NCI-H2171 (cell line): ENCODE results near the gene PEX1.
"Not testable (repeated sequence)": the region's sequence is repeated elsewhere in the genome, so short reads cannot be mapped to it uniquely, and the experiment has no call there.

ENCODE experiments used
- DNase-seq: peaks from one replicate; lab custom pipeline; 2025; lab: John Stamatoyannopoulos, UW

Gene PEX1

DNA sequence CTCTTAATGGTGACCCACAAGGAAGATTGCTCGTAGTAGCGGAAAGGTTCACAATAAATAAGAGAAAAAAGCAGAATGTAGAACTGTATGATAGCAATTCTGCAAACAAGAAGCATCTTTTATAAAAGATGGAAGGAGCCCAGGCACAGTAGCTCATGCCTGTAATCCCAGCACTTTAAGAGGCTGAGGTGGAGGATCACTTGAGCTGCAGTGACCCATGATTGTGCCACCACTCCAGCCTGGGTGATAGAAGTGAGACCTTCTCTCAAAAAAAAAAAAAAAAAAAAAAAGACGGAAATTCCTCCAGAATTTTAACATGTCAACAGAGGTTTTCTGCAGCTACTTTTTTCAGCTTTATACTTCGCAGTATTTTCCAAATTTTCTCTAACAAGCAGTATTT, 67.8 kb downstream of the PEX1 start:
- DNase-seq: no peak

DNA sequence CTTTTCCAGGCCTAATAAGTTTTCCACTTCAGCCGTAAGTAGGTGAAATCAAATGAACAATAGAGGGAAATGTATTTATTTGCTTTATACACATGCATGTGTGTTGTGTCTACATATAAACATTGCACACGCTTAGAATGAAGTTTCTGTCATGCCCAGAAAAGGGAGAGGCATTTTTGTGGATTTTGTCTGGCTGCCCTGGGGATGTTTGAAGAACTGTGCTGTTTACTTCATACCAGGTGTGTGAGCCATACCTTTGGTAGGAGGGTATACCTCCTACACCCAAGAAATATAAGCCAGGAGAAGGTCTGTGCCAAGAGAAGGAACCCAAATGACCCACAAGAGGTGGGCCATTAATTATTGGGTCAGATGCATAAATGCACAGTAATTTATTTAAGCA, 68.2 kb downstream of the PEX1 start:
- DNase-seq: no peak

DNA sequence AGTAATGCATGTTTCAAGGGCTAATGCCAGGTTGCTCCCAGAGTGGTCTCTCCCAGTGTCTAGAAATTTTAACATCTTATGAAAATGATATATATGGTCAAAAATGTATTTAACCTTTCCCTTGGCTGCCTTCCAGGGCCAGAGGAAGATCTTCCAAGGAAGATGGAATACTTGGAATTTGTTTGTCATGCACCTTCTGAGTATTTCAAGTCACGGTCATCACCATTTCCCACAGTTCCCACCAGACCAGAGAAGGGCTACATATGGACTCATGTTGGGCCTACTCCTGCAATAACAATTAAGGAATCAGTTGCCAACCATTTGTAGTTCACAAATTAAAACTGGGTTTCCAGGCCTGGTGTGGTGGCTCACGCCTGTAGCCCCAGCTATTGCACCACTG, 72.1 kb downstream of the PEX1 start:
- DNase-seq: no peak

DNA sequence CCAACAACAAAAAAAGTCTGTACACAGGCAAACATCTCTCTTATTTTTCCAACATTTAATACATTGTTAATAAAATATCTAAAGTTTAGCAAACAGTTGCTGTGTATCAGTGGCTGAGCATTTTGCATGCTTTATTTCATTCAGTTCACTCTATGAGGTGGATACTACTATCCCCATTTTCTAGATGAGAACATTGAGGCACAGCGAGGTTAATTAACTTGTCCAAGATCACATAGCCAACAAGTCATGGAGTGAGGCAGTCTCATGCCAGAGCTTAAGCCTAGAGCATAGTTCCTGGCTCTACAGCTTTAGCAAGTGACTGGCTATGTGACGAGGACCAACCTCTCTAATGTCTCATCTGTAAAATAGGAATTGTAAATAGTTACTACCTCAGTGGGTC, 76.7 kb downstream of the PEX1 start:
- no peak for DNase-seq

DNA sequence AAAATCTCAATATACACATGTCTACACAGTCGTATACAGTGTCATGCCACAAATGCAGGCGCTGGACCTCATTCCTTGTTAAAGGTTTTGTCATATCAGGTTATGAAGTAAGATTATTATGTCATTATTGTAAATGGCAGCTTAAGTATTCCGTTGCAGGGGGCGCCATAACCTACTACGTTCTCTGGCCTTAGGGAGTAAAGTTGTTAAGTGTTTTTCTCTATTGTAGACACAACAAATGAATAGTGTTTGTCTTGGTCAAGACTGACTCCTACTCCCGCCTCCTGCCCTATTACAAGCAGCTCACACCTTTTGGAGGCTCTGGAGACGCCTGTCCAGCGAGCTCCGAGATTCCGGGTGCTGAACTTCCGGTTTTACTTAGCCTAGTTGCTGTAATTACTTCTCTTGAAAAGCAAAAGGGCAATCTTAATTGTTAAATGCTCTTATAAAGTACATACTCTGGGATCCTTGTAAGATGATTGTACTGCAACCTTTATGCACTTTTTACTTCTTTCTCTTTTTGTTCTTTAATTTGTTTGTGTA, 80.0 kb downstream of the PEX1 start:
- no peak for DNase-seq

DNA sequence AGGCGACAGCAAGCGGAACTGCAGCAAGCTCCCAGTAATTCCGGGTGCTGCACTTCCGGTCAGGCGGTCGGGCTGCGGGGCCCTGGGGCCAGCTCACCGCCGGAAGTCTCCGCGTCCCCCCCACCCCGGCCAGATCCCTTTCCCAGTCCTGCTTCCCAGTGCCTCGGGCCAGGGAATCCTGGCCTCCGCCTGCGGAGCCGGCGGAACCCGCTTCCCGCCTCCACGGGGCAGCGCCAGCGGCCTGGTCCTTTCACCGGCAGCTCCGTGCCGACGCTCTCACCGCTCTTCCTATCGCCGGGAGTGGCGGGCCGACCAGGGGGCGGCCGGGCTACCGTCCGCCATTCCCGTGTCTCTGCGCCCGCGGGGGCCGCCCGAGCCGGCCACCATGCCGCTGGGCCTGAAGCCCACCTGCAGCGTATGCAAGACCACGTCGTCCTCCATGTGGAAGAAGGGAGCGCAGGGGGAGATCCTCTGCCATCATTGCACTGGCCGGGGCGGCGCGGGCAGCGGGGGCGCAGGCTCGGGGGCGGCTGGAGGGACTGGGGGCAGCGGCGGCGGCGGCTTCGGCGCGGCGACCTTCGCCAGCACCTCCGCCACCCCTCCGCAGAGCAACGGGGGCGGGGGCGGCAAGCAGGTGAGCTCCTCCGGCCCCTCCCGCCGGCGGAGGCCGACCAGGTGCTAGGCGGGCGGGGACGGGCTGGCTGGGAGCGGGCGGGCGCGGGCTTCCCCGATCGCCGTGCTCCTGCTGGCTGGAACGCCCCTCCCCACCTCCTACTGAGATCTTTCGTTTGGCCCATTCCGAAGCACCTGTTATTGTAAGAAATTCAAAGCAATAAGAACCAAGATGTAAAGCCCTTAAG, 80.7 kb downstream of the PEX1 start, which contains the start of gene GATAD1:
Gene GATAD1, plus strand, starts transcription at position 138 of the 860 bp plus-strand sequence. Its CDS starts 248 bp downstream, at position 386.
- peak; percentile 87 for DNase-seq

DNA sequence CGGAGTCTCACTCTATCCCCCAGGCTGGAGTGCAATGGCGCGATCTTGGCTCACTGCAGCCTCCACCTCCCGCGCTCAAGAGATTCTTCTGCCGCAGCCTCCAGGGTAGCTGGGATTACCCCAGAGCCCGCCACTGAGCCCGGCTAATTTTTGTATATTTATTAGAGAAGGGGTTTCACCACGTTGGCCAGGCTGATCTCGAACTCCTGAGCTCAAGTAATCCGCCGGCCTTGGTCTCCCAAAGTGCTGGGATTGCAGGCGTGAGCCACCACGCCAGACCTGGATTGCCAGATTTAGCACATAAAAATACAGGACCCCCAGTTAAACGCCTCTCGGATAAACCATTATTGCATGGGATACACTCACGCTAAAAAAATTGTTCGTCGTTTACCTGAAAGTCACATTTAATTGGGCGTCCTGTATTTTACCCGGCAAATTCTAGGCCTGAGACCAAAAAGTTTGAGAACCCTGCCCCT, 81.4 kb downstream of the PEX1 start:
- no peak for DNase-seq

DNA sequence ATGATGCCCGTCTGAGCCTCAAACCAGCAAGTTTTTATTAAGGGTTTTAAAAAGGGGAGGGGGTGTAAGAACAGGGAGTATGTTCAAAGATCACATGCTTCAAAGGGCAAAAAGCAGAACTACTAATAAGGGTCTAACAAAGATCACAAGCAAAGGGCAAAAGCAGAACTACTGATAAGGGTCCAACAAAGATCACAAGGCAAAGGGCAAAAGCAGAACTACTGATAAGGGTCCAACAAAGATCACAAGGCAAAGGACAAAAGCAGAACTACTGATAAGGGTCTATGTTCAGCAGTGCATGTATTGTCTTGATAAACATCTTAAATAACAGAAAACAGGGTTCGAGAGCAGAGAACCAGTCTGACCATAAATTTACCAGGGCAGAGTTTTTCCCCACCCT, 85.6 kb downstream of the PEX1 start:
- DNase-seq: not testable (repeated sequence)

DNA sequence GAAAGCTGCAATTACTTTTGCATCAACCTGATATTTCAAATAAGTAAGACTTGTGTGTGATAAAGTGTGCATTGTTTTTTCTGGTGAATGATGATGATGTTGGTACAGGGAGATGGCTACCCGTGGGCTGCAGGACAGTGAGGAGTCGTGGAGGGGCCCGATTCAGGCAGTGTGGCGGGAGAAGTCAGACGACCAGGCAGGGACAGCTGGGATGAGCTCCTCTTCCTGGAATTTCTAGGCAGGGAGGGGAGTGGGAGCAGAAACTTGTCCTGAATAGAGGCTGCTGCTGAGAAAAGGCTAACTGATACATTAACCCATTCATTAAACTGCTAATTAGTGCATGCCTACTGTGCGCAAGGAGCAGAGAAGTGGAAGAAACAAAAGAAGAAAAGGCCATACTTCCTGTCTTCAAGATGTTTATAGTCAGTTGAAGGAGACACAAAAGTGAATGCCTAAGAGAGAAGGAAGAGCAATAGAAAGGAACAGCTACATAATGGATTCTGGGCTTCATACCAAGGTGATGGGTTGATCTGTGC, 90.3 kb downstream of the PEX1 start:
- no peak for DNase-seq
